ENCODE measurements around the gene ZNF184.

ZNF184 gene

DNA sequence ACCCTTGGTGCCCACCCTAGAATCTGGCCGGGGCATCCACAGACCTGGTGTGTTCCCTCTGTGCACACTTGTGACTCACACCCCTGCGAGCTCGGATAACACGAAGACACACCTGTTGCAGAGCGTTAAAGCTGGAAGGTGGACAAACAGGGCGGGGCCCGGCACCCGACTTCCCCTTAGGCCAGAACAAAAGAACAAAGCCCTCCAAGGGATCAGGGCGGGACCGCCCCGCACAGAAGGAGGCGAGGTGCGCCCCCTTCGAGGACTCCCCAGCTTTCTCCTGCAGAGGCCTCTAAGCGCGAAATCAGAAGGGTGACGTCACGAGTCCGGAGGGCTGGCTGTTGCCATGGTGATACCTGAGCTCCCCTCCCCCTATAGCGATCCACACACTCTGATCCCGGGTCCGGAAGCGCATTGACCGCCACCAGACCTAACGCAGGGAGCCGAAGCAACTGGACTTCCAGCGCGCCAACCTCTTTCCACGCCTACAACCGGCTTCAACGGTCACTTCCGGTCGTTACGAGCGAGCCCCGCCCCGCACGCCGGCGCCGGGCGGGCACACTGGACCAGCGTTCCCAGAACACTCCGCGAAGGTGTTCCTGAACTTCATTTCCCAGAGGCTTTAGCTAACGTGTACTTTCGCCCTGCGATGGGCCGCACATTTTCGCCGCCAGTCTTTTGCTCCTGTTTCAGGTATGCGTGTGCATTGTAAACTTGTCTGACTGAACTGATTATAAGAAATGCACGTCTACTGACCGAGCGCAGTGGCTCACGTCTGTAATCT is at the start of gene ZNF184:
Gene ZNF184, minus strand, starts transcription at position 489 of the 784 bp plus-strand sequence. CDS start 811 bp downstream, outside the sequence.
- DNase-seq (ENCODE audit: low spot score) = peak; percentile 97

- peak; percentile 83 for DNase-seq (ENCODE audit: low spot score)
These were observed 46.2 kb upstream of the ZNF184 start for GRCh38 chr6:27518881-27519795.

DNA sequence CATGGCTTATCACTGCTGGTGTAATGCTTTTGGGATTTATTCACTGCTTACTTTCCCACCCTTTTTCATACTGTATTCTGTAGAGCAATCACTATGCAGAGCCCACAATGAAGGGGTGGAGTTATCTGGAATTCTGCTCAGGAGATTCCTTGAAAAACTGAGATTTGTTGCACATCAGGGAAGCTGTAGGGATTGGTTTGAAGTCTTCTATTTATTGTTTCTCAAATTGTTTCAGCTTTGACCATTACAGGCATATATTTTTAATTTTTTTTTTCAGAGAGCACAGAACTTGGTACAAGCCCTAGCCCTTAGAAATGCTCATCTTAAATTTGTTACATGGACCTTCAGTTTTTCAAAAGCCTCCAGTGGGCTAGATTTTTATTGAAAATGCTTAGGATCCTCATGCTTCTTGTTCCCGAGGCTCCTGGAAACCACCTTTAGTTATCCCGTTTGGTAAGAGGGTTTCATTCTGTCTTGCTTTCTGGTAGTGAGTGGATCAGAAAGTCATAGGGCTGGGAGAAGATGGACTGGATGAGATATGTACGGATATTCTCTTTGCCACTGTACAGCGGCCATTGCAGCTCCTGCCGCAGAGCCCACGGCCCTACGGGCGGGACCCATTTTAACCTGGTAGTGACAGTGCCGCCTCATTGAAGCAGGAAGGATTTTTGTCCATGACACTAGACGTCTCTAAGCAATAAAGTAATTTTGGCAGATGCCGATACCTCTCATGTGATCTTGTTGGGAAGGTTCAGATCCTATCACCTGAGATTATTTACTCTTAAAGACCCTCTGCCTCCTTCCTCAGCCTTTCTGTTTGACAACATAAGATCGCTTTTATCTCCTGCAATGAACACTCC is 45.3 kb upstream of the ZNF184 start:
- DNase-seq (ENCODE audit: low spot score) = peak; percentile 17

- DNase-seq (ENCODE audit: low spot score) = no peak
These were observed 44.3 kb upstream of the ZNF184 start for GRCh38 chr6:27517238-27517637.

- no peak for DNase-seq (ENCODE audit: low spot score)
These were observed 42.1 kb upstream of the ZNF184 start for GRCh38 chr6:27514906-27515495.

DNA sequence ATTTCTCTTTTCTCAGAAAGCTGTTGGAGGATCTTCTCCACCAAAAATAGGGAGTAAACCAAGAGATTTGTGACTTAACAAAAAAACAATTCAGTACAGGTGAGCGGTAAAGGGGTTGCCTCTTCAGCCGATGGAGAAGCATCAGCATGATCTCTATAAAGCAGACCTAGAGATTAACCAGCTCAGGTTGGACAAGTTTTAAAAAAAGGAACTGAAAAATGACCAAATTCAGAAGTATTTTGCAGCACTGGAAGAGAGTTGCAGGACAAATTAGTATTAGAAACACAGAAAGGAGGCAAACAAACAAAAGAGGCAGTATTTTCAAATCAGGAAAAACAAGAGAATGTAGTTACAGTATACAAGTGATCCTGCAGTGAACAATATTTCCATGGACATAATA is 39.6 kb upstream of the ZNF184 start:
- DNase-seq (ENCODE audit: low spot score) = no peak

DNA sequence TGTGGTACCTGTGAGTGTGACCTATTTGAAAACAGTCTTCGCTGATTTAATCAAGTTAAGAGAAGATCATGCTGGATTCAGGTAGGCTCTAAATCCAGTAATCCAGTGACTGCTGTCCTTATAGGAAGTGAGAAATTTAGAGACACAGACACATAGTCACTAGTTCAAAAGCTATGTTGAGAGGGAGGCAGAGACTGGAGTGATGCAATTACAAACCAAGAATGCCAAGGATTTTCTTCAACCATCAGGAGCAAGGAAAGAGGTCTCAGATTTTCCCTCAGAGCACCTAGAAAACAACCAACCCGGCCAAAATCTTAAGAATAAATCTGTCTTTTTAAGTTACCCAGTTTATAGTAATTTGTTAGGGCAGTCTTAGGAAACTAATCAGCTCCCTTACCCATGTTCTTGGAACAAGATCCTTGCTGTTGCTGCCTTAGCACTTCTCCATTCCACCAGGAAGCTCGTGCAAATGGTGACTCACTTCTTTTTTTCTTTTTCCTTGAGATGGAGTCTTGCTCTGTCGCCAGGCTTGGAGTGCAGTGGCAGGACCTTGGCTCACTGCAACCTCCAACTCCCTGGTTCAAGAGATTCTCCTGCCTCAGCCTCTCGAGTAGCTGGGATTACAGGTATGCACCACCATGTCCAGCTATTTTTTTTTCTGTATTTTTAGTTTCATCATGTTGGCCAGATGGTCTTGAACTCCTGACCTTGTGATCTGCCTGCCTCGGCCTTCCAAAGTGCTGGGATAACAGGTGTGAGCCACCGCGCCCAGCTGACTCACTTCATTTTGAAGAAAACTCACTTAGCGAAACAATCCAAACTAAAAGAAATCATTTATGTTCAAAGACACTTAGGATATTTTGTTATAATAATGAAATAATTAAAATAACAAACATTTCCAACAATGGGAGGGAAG is 34.4 kb upstream of the ZNF184 start:
- no peak for DNase-seq (ENCODE audit: low spot score)

DNA sequence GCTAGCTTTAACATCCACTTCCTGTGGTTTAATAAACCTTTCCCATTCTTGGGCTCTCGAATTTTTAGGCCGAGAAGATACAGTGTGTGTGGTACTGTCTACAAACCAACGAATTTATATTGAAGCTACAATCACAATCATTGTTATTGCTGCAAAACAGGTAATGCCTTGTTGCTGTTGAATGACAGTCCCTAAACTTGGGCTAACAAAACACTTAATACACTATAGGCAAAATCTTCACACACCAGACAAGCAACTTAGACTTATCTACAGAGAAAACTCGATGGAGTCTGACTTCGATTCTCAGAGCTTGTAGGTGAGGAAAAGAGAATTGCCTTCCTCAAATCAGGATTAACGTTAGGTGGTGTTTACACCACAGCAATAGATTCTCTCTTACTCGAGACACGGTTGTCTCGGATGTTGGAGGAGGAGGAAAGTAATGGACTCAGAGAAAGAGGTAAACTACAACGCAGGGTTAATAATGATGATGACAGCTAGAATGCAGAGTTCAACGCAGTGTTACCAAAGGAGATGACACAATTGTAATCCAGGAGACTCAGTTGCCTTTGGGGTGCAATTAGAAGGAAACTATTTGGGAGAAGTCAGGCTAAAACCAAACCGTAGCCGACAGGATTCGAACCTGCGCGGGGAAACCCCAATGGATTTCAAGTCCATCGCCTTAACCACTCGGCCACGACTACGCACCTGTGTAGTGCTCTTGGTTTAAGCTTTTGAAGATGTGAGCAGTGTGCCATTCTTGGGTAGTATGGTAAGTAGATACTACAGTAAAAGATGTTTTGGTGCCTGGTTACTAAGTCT is 32.5 kb upstream of the ZNF184 start:
- DNase-seq (ENCODE audit: low spot score) = peak; percentile 8

DNA sequence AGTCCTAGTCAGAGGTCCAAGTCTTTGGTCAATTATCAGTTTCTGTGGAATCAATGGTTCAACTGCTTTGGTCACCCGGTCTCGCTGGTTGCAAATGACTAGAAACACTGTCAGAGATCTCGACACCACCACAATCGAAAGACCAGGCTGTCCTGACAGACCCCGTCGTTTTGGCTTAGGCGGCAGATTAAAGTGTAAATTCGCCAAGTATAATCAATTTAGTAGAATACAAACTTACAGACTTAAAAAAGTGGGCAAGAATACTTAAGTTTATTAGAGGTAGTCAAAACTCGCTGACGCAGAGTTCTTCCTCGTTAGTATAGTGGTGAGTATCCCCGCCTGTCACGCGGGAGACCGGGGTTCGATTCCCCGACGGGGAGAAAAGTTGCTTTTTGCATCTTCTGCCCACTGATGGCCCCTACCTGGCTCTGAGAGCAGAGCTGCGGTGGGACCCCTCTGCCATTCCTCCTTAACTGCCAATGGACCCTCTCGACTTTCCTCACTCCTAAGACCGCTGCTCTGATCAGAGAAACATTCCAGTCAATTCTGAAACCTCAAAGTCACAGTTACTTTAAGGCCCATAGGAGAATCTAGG is 30.6 kb upstream of the ZNF184 start:
- peak; percentile 28 for DNase-seq (ENCODE audit: low spot score)

DNA sequence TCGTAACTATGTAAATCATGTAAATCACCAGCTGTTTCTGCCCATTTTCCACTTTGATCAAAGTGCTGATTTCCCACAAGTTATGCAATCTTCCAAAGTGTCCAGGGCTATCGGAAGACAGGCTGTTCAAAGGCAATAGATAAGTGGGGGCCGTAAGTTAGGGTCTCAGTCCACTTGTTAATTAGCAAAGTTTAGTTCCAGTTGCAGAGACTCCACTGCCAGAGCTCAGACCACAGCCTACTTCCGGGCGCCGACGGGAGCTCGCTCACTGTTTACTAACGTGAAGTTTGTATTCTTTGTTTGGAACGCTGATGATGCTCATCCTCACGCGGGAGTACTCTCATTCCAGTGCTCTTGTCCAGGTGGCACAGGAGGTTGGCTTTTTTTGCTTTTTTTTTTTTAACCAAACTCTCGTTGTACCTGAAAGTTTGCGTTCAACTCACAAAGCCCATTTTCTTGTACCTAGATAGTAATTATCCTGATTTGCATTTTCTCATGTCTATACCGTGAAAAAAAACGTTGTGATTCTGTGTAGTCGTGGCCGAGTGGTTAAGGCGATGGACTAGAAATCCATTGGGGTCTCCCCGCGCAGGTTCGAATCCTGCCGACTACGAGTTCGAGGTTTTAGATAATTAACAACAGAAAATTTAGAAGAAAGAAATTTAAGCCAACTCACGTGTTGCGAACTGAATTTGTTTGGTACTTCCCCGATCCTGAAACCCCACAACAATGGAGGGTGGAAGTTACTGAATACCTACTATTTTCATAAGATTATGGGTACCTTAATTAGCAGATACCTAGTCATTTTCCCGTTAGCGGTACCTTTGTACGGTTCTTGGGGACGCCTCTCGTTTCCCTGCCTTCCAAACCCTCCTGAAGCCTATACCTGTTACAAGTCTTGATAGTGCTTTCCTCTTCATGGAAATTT is 29.9 kb upstream of the ZNF184 start:
- DNase-seq (ENCODE audit: low spot score) = peak; percentile 18

GRCh38 chr6:27501187-27501586 is 28.3 kb upstream of the ZNF184 start:
- DNase-seq (ENCODE audit: low spot score) = no peak

- DNase-seq (ENCODE audit: low spot score) = no peak
These were observed 27.3 kb upstream of the ZNF184 start for GRCh38 chr6:27500177-27500576.

- DNase-seq (ENCODE audit: low spot score) = no peak
These were observed 22.7 kb upstream of the ZNF184 start for GRCh38 chr6:27495386-27496135.

DNA sequence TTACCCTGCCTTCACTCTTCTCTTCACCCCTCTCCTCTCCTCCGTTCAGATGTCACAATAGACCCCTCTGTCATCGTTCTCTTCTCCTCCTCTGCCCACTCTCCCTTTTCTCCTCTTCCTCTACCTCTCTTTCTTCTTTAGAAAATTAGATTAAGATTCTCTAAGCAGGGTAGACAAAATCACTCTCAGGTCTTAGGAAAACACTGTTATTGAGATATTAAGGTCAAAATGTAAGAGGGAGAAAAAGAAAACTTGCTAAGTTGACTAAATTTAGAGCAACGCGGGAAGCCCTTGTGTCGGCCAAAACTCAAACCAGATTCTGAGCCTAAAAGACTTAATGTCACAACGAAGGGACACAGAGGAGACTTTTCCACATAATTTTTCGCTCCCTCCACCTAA is 22.1 kb upstream of the ZNF184 start:
- no peak for DNase-seq (ENCODE audit: low spot score)

GRCh38 chr6:27494103-27494502 is 21.2 kb upstream of the ZNF184 start:
- no peak for DNase-seq (ENCODE audit: low spot score)

GRCh38 chr6:27492631-27493190 is 19.8 kb upstream of the ZNF184 start:
- peak; percentile 18 for DNase-seq (ENCODE audit: low spot score)
